MCF 10A (cell line): ENCODE measurements around the gene SEZ6L. TPM values are rescaled to one million over a fixed set of nuclear protein-coding genes. Genes with fewer than 3 reads are reported as not detected.
A peak's percentile ranks its signal among the peaks of the same experiment; 100 is the strongest.

Experiments used
- BruUV-seq: library from RNA; stranded (reverse); fragments of 400-500 nt; replicated peaks from 2 replicates; lab custom pipeline; 2021; lab: Mats Ljungman, UMichigan
- CTCF ChIA-PET: fragments of 300-600 bp; sonication (Branson Sonifier 250); formaldehyde crosslinking; extraction: SDS; loops from one replicate; lab custom pipeline; 2021; ENCODE audit warnings: antibody characterized with exemption, inconsistent platforms; lab: Yijun Ruan, JAX
- POLR2A ChIA-PET: fragments of 300-600, 350-650 bp; sonication (Branson Sonifier 250); formaldehyde crosslinking; extraction: SDS; loops from one replicate; lab custom pipeline; 2020; ENCODE audit warnings: antibody characterized with exemption, inconsistent platforms; lab: Yijun Ruan, JAX
- DNase-seq: peaks from one replicate; pipeline ENCODE4 v3.0.0-alpha.2; 2018; ENCODE audit not compliant: unreplicated experiment
- H3K27ac Mint-ChIP-seq: one replicate; pipeline ENCODE4 v1.8.0; 2022; ENCODE audit warnings: mild to moderate bottlenecking, low read depth, mixed read lengths; ENCODE audit not compliant: unreplicated experiment
- H3K27me3 Mint-ChIP-seq: one replicate; pipeline ENCODE4 v1.8.0; 2022; ENCODE audit warnings: mixed read lengths; ENCODE audit not compliant: insufficient read depth, unreplicated experiment
- H3K36me3 Mint-ChIP-seq: one replicate; pipeline ENCODE4 v1.8.0; 2022; ENCODE audit warnings: mild to moderate bottlenecking, moderate library complexity, mixed read lengths; ENCODE audit not compliant: insufficient read depth, unreplicated experiment
- H3K4me1 Mint-ChIP-seq: one replicate; pipeline ENCODE4 v1.8.0; 2022; ENCODE audit warnings: mixed read lengths; ENCODE audit not compliant: insufficient read depth, unreplicated experiment
- H3K4me3 Mint-ChIP-seq: one replicate; pipeline ENCODE4 v1.8.0; 2022; ENCODE audit warnings: mild to moderate bottlenecking, moderate library complexity, mixed read lengths; ENCODE audit not compliant: unreplicated experiment
- H3K9me3 Mint-ChIP-seq: one replicate; pipeline ENCODE4 v1.8.0; 2022; ENCODE audit warnings: mixed read lengths; ENCODE audit not compliant: unreplicated experiment
- intact Hi-C: fragments of 100-400 bp; cut with micrococcal nuclease; formaldehyde crosslinking; loops from 2 replicates; pipeline ENCODE4 v1.14.1; 2022
- total RNA-seq: library from RNA; stranded (reverse); gene quantifications from 2 replicates; pipeline ENCODE4 v1.2.3, GENCODE V29; 2022
- TF ChIP-seq, protein P1 (sequence below): fragments of 200-600 bp; IDR thresholded peaks from one replicate; pipeline ENCODE4 v1.8.0; 2022; ENCODE audit warnings: antibody characterized with exemption, mild to moderate bottlenecking; ENCODE audit not compliant: unreplicated experiment

The SEZ6L gene
- total RNA-seq, 1 experiment from 2014 or later, result not detected

DNA sequence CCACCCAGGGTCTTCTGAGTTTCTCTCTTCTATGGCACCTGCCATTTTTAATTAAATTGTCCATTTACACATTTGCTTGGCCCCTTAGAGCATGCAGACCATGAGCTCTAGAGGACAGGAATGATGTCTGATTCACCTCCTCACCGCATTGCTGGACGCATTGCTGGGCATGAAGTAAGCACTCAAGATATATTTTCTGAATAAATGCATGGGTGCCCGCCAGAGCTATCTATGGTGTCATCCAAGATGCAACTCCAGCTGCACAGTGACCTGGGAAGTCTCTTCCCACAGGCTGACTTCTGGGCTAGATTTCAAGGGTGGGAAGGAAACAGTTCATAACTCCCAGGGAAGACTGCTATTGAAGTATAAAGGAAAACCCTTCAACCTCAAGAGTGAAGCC lies 193.2 kb downstream of the SEZ6L start:
- H3K4me1 Mint-ChIP-seq, result peaks cover 6% of the 10 kb centered on the region
- no peaks in the 10 kb centered on the region for H3K36me3 Mint-ChIP-seq
- DNase-seq, result no peak
- ChIA-PET POLR2A (interaction anchor here (0.7 kb wide), 1 partner anchor 68 kb away, joined by 3 read pairs; no protein-coding TSS in a partner anchor), CTCF (interaction anchor here (0.6 to 9.4 kb wide), 7 partner anchors 18 to 1223 kb away, joined by 3 to 192 read pairs (median 3); no protein-coding TSS in a partner anchor)
- H3K27ac Mint-ChIP-seq, result no peak overlapping the region
- no peaks in the 10 kb centered on the region for H3K9me3 Mint-ChIP-seq
- no TSS peak for BruUV-seq
- intact Hi-C loops, result no loop called here
- TF ChIP-seq, protein P1, sequence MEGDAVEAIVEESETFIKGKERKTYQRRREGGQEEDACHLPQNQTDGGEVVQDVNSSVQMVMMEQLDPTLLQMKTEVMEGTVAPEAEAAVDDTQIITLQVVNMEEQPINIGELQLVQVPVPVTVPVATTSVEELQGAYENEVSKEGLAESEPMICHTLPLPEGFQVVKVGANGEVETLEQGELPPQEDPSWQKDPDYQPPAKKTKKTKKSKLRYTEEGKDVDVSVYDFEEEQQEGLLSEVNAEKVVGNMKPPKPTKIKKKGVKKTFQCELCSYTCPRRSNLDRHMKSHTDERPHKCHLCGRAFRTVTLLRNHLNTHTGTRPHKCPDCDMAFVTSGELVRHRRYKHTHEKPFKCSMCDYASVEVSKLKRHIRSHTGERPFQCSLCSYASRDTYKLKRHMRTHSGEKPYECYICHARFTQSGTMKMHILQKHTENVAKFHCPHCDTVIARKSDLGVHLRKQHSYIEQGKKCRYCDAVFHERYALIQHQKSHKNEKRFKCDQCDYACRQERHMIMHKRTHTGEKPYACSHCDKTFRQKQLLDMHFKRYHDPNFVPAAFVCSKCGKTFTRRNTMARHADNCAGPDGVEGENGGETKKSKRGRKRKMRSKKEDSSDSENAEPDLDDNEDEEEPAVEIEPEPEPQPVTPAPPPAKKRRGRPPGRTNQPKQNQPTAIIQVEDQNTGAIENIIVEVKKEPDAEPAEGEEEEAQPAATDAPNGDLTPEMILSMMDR, result no peak
- H3K4me3 Mint-ChIP-seq, result no peak overlapping the region
- peaks cover 14% of the 10 kb centered on the region for H3K27me3 Mint-ChIP-seq

DNA sequence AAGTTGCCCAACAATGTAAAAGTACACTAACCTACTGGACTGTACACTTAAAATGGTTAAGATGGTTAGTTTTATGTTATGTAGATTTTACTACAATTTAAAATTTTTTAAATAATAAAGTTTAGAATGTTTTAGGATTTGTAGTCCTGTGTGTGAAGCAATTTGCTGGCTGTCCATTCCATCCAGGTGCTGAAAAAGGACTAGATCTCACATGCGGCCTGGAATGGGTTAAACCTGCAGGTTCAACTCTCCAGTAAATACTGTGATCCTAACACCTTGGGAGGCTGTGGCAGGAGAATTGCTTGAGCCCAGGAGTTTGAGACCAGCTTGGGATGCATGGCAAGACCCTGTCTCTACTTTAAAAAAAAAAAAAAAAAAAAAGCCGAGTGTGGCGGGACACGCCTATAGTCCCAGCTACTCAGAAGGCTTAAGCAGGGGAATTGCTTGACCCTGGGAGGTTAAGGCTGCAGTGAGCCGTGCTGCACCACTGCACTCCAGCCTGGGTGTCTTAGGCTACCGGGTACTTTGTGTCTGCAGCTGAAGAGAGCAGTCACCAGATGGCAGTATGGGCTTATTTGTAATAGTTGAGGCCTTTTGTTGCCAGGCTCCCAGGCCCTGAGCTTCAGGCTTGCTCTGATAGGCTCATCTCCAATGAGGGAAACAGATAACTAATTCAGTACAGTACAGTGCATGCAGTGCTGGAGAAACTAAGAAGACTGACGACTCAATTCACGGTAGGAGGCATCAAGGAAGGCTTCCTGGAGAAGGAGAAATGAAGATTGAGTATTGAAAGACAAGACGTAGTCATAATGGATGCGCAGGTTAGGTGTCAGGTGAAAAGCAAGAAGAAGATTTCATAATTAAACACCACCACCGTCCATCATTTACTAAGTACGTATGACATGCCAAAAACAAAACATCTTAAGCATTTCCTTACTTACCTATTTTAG lies 195.1 kb downstream of the SEZ6L start:
- ChIA-PET POLR2A (interaction anchor here (0.6 to 1.1 kb wide), 4 partner anchors 79 to 298 kb away, joined by 3 to 4 read pairs (median 3); no protein-coding TSS in a partner anchor), CTCF (interaction anchor here (0.6 to 9.4 kb wide), 25 partner anchors 9 to 1761 kb away, joined by 3 to 192 read pairs (median 4); partner anchors contain the start of gene MIAT)
- Mint-ChIP-seq H3K36me3 (no peaks in the 10 kb centered on the region), H3K9me3 (no peaks in the 10 kb centered on the region), H3K27me3 (peaks cover 14% of the 10 kb centered on the region), H3K4me3 (no peak overlapping the region), H3K4me1 (peaks cover 10% of the 10 kb centered on the region), H3K27ac (no peak overlapping the region)
- peak; percentile 73 for DNase-seq
- TF ChIP-seq, protein P1, result peak; percentile 51
- intact Hi-C loops, result loop anchor here (1.0 kb wide), 1 partner anchor 301 kb away; no protein-coding TSS in a partner anchor
- no TSS peak for BruUV-seq

DNA sequence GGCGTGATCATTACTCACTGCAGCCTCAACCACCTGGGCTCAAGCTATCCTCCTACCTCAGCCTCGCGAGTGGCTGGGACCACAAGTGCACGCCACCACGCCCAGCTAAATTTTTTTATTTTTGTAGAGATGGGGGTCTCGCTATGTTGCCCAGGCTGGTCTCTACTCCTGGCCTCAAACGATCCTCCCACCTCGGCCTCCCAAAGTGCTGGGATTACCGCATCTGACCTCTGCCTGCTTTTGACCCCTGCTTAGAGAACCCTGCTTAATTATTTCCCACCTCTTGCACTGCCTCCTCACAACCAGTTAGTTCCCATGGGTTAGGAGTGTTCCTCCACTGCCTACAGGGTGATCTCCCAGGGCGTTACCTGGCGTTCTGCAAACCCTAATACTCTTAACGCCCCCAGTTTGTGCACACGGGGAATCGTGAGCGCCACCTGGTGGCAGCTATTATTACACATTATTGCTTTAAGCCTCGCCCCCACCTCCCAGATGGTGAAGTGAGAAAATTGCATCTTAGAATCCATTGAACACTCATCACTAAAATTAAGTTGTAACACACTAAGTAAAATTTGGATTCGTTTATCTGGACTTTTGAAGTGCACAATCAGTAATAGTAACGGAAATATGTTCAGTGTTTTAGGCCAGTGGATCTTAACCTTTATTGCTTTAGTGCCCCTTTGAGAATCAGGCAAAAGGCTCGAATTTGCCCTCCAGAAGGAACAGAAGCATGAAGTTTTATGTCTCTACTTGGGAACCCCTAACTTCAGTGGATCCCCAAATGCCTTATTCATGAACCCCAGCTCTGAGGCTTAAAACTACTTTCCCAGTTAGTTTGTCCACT lies 198.4 kb downstream of the SEZ6L start:
- H3K4me3 Mint-ChIP-seq, result no peak overlapping the region
- peaks cover 27% of the 10 kb centered on the region for H3K27me3 Mint-ChIP-seq
- no TSS peak for BruUV-seq
- TF ChIP-seq, protein P1, result peak; percentile 74
- peaks cover 10% of the 10 kb centered on the region for H3K4me1 Mint-ChIP-seq
- H3K36me3 Mint-ChIP-seq, result no peaks in the 10 kb centered on the region
- ChIA-PET CTCF (interaction anchor here (0.5 to 9.4 kb wide), 34 partner anchors 9 to 1776 kb away, joined by 3 to 192 read pairs (median 3); no protein-coding TSS in a partner anchor), POLR2A (no interaction called here)
- DNase-seq, result peak; percentile 59
- intact Hi-C loops, result no loop called here
- H3K27ac Mint-ChIP-seq, result no peak overlapping the region
- no peaks in the 10 kb centered on the region for H3K9me3 Mint-ChIP-seq
